DND-41 (cell line): ENCODE results near the gene HAPLN3.

Source experiments
- EZH2 ChIP-seq: IDR thresholded peaks from 3 replicates; pipeline ENCODE4 v1.6.1; 2012; ENCODE audit warnings: borderline replicate concordance, low read depth, mild to moderate bottlenecking, moderate library complexity, low read length, inconsistent platforms; ENCODE audit not compliant: severe bottlenecking
- TF ChIP-seq, protein P1 (sequence below): IDR thresholded peaks from 2 replicates; pipeline ENCODE4 v1.5.1; 2012; ENCODE audit warnings: borderline replicate concordance, low read length, moderate library complexity, mild to moderate bottlenecking; ENCODE audit not compliant: poor library complexity, severe bottlenecking; ENCODE audit errors: extremely low read depth

DNA sequence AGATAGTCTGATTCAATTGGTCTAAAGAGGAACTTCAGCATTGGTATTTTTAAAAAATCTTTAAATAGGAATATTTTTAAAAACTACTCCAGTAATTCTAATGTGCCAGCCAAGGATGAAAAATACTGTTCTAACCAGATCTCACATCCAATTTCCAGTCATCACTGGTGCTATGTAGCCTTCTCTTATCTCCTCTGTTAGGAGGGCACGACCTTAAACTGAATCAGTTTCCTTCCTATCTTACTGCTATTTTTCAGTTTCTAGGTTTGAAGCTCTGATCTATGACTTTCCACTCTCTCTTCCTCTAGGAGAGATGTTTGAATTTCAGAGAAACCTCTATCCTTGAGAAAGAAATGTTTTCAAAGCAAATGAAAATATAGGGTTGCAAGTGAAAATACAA lies 31.9 kb downstream of the HAPLN3 start:
- no peak for TF ChIP-seq EZH2
- TF ChIP-seq, protein P1, sequence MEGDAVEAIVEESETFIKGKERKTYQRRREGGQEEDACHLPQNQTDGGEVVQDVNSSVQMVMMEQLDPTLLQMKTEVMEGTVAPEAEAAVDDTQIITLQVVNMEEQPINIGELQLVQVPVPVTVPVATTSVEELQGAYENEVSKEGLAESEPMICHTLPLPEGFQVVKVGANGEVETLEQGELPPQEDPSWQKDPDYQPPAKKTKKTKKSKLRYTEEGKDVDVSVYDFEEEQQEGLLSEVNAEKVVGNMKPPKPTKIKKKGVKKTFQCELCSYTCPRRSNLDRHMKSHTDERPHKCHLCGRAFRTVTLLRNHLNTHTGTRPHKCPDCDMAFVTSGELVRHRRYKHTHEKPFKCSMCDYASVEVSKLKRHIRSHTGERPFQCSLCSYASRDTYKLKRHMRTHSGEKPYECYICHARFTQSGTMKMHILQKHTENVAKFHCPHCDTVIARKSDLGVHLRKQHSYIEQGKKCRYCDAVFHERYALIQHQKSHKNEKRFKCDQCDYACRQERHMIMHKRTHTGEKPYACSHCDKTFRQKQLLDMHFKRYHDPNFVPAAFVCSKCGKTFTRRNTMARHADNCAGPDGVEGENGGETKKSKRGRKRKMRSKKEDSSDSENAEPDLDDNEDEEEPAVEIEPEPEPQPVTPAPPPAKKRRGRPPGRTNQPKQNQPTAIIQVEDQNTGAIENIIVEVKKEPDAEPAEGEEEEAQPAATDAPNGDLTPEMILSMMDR = no peak
